WTC11 (cell line): ENCODE measurements around the gene PGBD5. TPM values are rescaled to one million over a fixed set of nuclear protein-coding genes. Genes with fewer than 3 reads are reported as not detected.
A peak's percentile ranks its signal among the peaks of the same experiment; 100 is the strongest.

Experiments used
- ATAC-seq: fragments of 200-7000 bp; cut with Tn5 transposase; 2 replicates; pipeline ENCODE4 v1.10.0; 2021; ENCODE audit warnings: mild to moderate bottlenecking, moderate library complexity
- CTCF ChIA-PET: fragments of 300-600 bp; sonication (Branson Sonifier 250); formaldehyde crosslinking; loops from one replicate; lab custom pipeline; 2021; ENCODE audit warnings: antibody characterized with exemption; lab: Charles Lee
- POLR2A ChIA-PET: fragments of 350-600 bp; sonication (Branson Sonifier 250); formaldehyde crosslinking; loops from one replicate; lab custom pipeline; 2021; ENCODE audit warnings: antibody characterized with exemption; lab: Charles Lee
- DNase-seq: peaks from one replicate; pipeline ENCODE4 v3.0.0; 2021; ENCODE audit warnings: low spot score
- H3K27ac Mint-ChIP-seq: 2 replicates; pipeline ENCODE4 v1.8.0; 2021; ENCODE audit warnings: mixed read lengths
- H3K27me3 Mint-ChIP-seq: 2 replicates; pipeline ENCODE4 v1.8.0; 2021; ENCODE audit warnings: low read depth, mild to moderate bottlenecking, moderate library complexity, mixed read lengths
- H3K36me3 Mint-ChIP-seq: 2 replicates; pipeline ENCODE4 v1.8.0; 2021; ENCODE audit warnings: mixed read lengths
- H3K4me1 Mint-ChIP-seq: 2 replicates; pipeline ENCODE4 v1.8.0; 2022; ENCODE audit warnings: mixed read lengths
- H3K4me3 Mint-ChIP-seq: 2 replicates; pipeline ENCODE4 v1.8.0; 2021; ENCODE audit warnings: mild to moderate bottlenecking, moderate library complexity, mixed read lengths
- H3K9me3 Mint-ChIP-seq: 2 replicates; pipeline ENCODE4 v1.8.0; 2021; ENCODE audit warnings: mixed read lengths
- ESRRA ChIP-seq: sonication (generic); formaldehyde crosslinking; IDR thresholded peaks from 2 replicates; pipeline ENCODE4 v1.8.1; 2022; ENCODE audit warnings: mild to moderate bottlenecking, missing genetic modification reagents, borderline replicate concordance
- GRHL2 ChIP-seq: fragments of 250-450 bp; sonication (Bioruptor Pico); IDR thresholded peaks from 2 replicates; pipeline ENCODE4 v1.8.0; 2022; ENCODE audit warnings: mild to moderate bottlenecking, moderate library complexity; ENCODE audit not compliant: insufficient replicate concordance, severe bottlenecking
- ZNF317 ChIP-seq: sonication (generic); formaldehyde crosslinking; IDR thresholded peaks from 2 replicates; pipeline ENCODE4 v1.8.1; 2023; ENCODE audit warnings: low read depth, mild to moderate bottlenecking, moderate library complexity, missing genetic modification reagents, borderline replicate concordance
- ZNF416 ChIP-seq: fragments of 250-450 bp; sonication (Bioruptor Pico); IDR thresholded peaks from 2 replicates; pipeline ENCODE4 v1.9.0; 2021; ENCODE audit warnings: mild to moderate bottlenecking, inconsistent platforms
- total RNA-seq: library from RNA; stranded (reverse); gene quantifications from 3 replicates; pipeline ENCODE4 v1.2.3, GENCODE V29; 2021
- TF ChIP-seq, protein P1 (sequence below): sonication (generic); formaldehyde crosslinking; IDR thresholded peaks from 2 replicates; pipeline ENCODE4 v1.8.0; 2023; ENCODE audit warnings: mild to moderate bottlenecking, missing genetic modification reagents
- TF ChIP-seq, protein P2 (sequence below): sonication (generic); formaldehyde crosslinking; IDR thresholded peaks from 2 replicates; pipeline ENCODE4 v1.8.1; 2022; ENCODE audit warnings: mild to moderate bottlenecking, missing genetic modification reagents, moderate library complexity, borderline replicate concordance
- TF ChIP-seq, protein P3 (sequence below): sonication (generic); formaldehyde crosslinking; IDR thresholded peaks from 2 replicates; pipeline ENCODE4 v1.8.1; 2022; ENCODE audit warnings: low read depth, mild to moderate bottlenecking, moderate library complexity, missing genetic modification reagents, borderline replicate concordance
- TF ChIP-seq, protein P4 (sequence below): fragments of 250-450 bp; sonication (Bioruptor Pico); IDR thresholded peaks from 2 replicates; pipeline ENCODE4 v1.9.0; 2021; ENCODE audit warnings: moderate library complexity, mild to moderate bottlenecking, inconsistent platforms, borderline replicate concordance
- TF ChIP-seq, protein P5 (sequence below): fragments of 250-450 bp; sonication (Bioruptor Pico); IDR thresholded peaks from 2 replicates; pipeline ENCODE4 v1.9.0; 2021; ENCODE audit warnings: mild to moderate bottlenecking, borderline replicate concordance
- TF ChIP-seq, protein P6 (sequence below): sonication (generic); formaldehyde crosslinking; IDR thresholded peaks from 2 replicates; pipeline ENCODE4 v1.8.1; 2022; ENCODE audit warnings: missing genetic modification reagents, borderline replicate concordance
- TF ChIP-seq, protein P7 (sequence below): sonication (generic); formaldehyde crosslinking; IDR thresholded peaks from 2 replicates; pipeline ENCODE4 v1.8.1; 2022; ENCODE audit warnings: mild to moderate bottlenecking, moderate library complexity, missing genetic modification reagents

Gene PGBD5
- total RNA-seq, 1 experiment from 2014 or later: 23.8 TPM

DNA sequence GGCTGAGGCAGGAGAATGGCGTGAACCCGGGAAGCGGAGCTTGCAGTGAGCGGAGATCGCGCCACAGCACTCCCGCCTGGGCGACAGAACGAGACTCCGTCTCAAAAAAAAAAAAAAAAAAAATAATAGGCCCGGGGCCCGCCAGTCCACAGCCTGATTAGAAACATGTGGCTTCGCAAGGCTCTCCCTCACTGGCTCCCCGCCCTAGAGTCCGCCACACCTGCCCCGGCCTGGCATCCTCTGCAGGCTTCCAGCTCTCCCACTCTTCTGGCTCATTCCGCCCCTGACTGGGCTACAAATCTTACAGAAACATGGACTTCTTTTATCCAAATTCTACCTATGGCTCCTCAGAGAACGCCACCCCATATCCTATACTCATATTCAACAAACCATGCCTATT lies 32.4 kb downstream of the PGBD5 start (continued):
- TF ChIP-seq, protein P1, sequence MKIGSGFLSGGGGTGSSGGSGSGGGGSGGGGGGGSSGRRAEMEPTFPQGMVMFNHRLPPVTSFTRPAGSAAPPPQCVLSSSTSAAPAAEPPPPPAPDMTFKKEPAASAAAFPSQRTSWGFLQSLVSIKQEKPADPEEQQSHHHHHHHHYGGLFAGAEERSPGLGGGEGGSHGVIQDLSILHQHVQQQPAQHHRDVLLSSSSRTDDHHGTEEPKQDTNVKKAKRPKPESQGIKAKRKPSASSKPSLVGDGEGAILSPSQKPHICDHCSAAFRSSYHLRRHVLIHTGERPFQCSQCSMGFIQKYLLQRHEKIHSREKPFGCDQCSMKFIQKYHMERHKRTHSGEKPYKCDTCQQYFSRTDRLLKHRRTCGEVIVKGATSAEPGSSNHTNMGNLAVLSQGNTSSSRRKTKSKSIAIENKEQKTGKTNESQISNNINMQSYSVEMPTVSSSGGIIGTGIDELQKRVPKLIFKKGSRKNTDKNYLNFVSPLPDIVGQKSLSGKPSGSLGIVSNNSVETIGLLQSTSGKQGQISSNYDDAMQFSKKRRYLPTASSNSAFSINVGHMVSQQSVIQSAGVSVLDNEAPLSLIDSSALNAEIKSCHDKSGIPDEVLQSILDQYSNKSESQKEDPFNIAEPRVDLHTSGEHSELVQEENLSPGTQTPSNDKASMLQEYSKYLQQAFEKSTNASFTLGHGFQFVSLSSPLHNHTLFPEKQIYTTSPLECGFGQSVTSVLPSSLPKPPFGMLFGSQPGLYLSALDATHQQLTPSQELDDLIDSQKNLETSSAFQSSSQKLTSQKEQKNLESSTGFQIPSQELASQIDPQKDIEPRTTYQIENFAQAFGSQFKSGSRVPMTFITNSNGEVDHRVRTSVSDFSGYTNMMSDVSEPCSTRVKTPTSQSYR (CRISPR knock-in tag): no peak
- TF ChIP-seq, protein P2, sequence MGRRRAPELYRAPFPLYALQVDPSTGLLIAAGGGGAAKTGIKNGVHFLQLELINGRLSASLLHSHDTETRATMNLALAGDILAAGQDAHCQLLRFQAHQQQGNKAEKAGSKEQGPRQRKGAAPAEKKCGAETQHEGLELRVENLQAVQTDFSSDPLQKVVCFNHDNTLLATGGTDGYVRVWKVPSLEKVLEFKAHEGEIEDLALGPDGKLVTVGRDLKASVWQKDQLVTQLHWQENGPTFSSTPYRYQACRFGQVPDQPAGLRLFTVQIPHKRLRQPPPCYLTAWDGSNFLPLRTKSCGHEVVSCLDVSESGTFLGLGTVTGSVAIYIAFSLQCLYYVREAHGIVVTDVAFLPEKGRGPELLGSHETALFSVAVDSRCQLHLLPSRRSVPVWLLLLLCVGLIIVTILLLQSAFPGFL (CRISPR knock-in tag): no peak
- no peak for TF ChIP-seq GRHL2
- TF ChIP-seq ZNF317 (CRISPR knock-in tag): no peak
- TF ChIP-seq, protein P3, sequence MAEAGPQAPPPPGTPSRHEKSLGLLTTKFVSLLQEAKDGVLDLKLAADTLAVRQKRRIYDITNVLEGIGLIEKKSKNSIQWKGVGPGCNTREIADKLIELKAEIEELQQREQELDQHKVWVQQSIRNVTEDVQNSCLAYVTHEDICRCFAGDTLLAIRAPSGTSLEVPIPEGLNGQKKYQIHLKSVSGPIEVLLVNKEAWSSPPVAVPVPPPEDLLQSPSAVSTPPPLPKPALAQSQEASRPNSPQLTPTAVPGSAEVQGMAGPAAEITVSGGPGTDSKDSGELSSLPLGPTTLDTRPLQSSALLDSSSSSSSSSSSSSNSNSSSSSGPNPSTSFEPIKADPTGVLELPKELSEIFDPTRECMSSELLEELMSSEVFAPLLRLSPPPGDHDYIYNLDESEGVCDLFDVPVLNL (CRISPR knock-in tag): no peak
- no peak for TF ChIP-seq ESRRA (CRISPR knock-in tag)
- TF ChIP-seq, protein P4, sequence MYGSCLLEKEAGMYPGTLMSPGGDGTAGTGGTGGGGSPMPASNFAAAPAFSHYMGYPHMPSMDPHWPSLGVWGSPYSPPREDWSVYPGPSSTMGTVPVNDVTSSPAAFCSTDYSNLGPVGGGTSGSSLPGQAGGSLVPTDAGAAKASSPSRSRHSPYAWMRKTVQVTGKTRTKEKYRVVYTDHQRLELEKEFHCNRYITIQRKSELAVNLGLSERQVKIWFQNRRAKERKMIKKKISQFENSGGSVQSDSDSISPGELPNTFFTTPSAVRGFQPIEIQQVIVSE (CRISPR knock-in tag): no peak
- TF ChIP-seq, protein P5, sequence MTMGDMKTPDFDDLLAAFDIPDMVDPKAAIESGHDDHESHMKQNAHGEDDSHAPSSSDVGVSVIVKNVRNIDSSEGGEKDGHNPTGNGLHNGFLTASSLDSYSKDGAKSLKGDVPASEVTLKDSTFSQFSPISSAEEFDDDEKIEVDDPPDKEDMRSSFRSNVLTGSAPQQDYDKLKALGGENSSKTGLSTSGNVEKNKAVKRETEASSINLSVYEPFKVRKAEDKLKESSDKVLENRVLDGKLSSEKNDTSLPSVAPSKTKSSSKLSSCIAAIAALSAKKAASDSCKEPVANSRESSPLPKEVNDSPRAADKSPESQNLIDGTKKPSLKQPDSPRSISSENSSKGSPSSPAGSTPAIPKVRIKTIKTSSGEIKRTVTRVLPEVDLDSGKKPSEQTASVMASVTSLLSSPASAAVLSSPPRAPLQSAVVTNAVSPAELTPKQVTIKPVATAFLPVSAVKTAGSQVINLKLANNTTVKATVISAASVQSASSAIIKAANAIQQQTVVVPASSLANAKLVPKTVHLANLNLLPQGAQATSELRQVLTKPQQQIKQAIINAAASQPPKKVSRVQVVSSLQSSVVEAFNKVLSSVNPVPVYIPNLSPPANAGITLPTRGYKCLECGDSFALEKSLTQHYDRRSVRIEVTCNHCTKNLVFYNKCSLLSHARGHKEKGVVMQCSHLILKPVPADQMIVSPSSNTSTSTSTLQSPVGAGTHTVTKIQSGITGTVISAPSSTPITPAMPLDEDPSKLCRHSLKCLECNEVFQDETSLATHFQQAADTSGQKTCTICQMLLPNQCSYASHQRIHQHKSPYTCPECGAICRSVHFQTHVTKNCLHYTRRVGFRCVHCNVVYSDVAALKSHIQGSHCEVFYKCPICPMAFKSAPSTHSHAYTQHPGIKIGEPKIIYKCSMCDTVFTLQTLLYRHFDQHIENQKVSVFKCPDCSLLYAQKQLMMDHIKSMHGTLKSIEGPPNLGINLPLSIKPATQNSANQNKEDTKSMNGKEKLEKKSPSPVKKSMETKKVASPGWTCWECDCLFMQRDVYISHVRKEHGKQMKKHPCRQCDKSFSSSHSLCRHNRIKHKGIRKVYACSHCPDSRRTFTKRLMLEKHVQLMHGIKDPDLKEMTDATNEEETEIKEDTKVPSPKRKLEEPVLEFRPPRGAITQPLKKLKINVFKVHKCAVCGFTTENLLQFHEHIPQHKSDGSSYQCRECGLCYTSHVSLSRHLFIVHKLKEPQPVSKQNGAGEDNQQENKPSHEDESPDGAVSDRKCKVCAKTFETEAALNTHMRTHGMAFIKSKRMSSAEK: no peak

DNA sequence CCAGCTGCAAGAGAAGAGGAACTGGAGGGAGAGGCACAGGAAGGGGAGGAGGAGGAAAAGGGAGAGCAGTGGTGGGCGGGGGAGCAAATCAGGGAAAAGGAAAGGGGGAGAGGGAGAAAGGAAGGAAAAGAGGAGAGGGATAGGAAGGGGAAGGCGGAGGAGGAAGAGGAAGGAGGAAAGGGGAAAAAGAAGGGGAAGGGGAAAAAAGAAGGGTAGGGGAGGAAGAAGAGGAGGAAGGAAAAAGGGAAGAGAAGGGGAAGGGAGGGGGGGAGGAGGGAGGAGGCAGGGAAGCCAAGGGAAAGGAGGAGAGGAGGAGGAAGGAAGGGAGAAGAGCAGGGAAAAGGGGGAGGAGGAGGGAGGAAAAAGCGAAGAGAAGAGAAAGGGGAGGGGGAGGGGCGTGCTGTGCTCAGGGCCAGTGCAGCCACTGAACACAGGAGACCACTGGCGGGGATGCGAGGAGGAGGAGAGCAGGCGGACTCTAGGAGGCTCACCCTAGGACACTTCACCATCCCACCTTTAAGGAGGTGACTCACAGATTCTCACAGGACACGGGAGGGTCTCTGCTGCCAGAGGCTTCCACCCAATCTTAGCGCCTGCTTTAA lies 33.1 kb downstream of the PGBD5 start:
- Mint-ChIP-seq H3K27me3 (no peaks in the 10 kb centered on the region), H3K36me3 (no peaks in the 10 kb centered on the region; the same call in 1 of the 2 replicates), H3K9me3 (no peaks in the 10 kb centered on the region), H3K4me3 (no peak overlapping the region; the same call in 1 of the 2 replicates), H3K27ac (peak overlapping the region; percentile 25), H3K4me1 (peaks cover 49% of the 10 kb centered on the region)
- peak; percentile 13 for ATAC-seq
- POLR2A ChIA-PET: no interaction called here
- TF ChIP-seq, protein P6, sequence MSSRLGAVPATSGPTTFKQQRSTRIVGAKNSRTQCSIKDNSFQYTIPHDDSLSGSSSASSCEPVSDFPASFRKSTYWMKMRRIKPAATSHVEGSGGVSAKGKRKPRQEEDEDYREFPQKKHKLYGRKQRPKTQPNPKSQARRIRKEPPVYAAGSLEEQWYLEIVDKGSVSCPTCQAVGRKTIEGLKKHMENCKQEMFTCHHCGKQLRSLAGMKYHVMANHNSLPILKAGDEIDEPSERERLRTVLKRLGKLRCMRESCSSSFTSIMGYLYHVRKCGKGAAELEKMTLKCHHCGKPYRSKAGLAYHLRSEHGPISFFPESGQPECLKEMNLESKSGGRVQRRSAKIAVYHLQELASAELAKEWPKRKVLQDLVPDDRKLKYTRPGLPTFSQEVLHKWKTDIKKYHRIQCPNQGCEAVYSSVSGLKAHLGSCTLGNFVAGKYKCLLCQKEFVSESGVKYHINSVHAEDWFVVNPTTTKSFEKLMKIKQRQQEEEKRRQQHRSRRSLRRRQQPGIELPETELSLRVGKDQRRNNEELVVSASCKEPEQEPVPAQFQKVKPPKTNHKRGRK (CRISPR knock-in tag): 0 out of 2 replicates have a peak, but pooled peaks have one; percentile 43
- no peak for TF ChIP-seq ZNF416 (CRISPR knock-in tag)
- TF ChIP-seq, protein P7, sequence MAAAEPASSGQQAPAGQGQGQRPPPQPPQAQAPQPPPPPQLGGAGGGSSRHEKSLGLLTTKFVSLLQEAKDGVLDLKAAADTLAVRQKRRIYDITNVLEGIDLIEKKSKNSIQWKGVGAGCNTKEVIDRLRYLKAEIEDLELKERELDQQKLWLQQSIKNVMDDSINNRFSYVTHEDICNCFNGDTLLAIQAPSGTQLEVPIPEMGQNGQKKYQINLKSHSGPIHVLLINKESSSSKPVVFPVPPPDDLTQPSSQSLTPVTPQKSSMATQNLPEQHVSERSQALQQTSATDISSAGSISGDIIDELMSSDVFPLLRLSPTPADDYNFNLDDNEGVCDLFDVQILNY: 0 out of 2 replicates have a peak, but pooled peaks have one; percentile 6
- DNase-seq: no peak
- CTCF ChIA-PET: interaction anchor here (0.6 to 1.8 kb wide), 6 partner anchors 11 to 189 kb away, joined by 3 to 4 read pairs (median 3); no protein-coding TSS in a partner anchor
